ENCODE results near the gene SLC39A2.

The SLC39A2 gene

GRCh38 chr14:21047378-21047781 is 48.3 kb downstream of the SLC39A2 start:
- no peak for DNase-seq (ENCODE audit: low read depth)

DNA sequence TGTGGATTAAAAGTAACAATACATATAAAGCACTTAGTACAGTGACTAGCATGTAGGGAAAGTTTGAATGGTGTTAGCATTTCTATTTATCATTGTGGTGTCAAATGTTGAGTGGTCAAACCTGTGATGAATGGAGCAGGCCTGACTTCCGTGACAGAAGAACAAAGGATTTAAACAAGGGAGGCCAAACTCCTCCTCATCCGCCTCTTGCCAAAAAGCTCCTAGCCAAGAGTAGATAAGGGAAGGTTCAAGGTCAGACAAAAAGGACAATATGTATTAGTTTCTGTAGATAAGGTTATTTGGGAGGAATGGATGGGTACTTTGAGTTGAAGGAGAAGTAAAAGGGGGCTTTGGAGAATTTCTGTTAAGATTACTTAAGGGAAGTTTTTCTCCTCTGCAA is 49.5 kb downstream of the SLC39A2 start:
- no peak for DNase-seq (ENCODE audit: low read depth)

GRCh38 chr14:21049271-21049673 is 50.2 kb downstream of the SLC39A2 start:
- DNase-seq (ENCODE audit: low read depth): no peak

DNA sequence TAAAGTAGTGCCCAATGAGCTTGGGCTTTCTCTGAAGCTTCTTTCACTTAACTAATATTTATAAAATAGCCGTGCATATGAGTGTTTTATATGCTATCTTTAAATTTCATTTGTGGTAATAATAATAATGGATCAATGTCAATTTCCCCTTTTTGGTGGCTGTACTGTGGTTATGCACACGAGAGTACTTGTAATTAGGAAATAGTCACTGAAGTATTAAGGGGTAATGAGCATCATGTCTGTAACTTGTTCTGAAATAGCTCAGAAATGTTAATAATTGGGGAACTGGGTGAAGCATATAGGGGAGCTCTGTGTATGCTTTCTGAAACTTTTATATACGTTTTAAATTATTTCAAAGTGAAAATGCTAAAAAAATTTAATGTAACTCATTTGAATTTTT is 51.5 kb downstream of the SLC39A2 start:
- DNase-seq (ENCODE audit: low read depth): no peak
